HG02973 (cell line): ENCODE data around the gene BMERB1.

Experiments used
- ATAC-seq: cut with Tn5 transposase; IDR thresholded peaks from one replicate; pipeline ENCODE4 v1.9.1; 2021; ENCODE audit warnings: moderate library complexity; ENCODE audit not compliant: unreplicated experiment

The BMERB1 gene

GRCh38 chr16:15581127-15581815, 146.9 kb downstream of the BMERB1 start:
- no peak for ATAC-seq

- no peak for ATAC-seq
These were observed 149.1 kb downstream of the BMERB1 start for GRCh38 chr16:15583526-15583925.

DNA sequence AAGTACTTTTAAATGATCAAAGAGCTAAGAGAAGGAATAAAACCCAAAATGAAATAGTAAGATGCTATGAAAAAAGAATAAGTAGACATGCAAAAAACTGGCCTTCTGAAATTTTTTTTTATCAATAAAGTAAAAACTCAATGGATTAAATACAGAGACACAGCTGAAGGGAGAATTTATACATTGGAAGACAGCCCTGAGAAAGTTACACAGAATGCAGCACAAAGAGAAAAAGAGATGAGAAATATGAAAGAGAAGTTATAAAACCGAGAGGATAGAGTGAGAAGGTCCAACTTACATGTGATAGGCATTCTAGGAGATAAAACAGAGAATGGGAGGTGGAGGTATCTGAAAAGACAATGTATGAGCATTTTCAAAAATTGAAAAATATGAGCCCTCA, 151.6 kb downstream of the BMERB1 start:
- no peak for ATAC-seq

GRCh38 chr16:15586716-15587115, 152.3 kb downstream of the BMERB1 start:
- ATAC-seq = no peak

DNA sequence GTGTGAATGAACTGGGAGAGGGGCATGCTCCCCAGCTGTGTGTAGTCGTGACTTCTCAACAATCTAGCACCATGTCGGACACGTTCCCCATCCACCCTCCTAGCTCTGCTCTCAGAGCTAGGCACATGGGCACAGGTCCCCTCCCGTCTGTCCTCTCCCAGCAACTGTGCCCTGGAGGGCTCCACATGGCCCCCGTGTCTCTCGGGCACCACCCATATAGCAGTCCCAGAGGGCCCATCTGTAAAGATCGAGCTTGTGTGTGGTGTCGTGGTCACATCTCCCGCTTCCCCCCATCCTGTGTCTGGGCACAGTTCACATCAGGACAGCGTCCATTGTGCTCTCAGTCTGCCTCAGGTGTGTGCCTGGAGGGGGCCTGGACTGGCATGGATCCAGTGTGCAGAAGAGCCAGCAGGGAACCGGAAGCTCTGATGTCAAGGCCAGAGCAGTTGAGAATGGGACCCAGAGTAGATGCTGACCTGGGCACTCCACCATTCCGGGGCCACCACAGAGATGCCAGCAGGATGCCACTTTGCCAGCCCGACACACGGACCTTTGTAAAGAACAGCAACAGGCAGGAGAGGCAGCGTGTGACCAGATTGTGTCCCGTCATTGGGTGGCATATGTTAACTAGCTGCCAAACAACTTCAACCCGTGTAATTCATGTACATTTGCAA, 152.9 kb downstream of the BMERB1 start:
- no peak for ATAC-seq

- no peak for ATAC-seq
These were observed 157.9 kb downstream of the BMERB1 start for GRCh38 chr16:15592324-15592723.

- ATAC-seq = no peak
These were observed 158.8 kb downstream of the BMERB1 start for GRCh38 chr16:15593235-15593634.

GRCh38 chr16:15594711-15595320, 160.4 kb downstream of the BMERB1 start:
- no peak for ATAC-seq

DNA sequence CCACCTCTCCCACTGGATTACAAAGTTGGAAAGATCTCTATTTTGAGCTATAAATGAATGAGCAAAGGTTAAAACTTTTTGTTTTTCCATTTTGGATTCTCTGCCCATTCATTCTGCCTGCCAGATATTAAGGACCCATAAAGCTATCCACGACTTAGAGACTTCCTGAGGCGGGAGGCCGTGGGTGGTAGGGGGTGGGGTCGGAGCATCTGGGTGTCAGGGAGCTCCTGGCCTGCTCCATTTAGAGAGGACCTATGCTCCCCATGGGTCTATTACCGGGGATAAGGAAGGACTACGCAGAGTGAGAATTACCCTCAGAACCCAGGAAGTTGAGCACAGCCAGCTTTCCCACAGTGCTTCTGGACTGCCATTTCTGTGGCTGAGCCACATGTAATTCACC, 162.7 kb downstream of the BMERB1 start:
- no peak for ATAC-seq

GRCh38 chr16:15597822-15598647, 163.6 kb downstream of the BMERB1 start:
- ATAC-seq = no peak

DNA sequence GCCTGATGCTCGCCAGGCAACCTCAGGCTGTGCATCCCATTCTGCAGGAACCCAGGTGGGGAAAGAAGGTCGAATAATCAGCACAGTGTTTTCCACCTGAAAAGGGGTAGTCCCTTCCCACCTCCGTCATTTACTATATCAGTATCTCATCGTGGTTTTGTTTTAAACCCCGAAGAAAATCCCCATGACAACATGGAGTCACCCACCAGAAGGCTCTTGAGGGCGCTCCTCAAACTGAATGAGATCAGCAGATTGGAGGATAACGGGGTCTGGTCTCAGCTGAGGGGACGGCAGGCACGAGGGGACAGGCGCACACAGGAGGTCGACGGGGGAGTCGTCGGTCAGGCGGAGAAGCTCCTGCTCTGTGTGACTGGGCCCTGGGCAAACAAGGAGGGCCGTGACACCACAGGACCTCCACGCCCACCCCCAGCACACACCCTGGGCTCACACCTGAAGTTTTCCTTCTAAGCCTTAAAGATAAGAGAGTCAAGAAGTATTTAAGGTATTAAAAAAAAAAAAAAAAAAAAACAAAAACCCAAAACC, 164.3 kb downstream of the BMERB1 start:
- no peak for ATAC-seq

GRCh38 chr16:15599303-15600070, 165.1 kb downstream of the BMERB1 start:
- ATAC-seq = no peak

DNA sequence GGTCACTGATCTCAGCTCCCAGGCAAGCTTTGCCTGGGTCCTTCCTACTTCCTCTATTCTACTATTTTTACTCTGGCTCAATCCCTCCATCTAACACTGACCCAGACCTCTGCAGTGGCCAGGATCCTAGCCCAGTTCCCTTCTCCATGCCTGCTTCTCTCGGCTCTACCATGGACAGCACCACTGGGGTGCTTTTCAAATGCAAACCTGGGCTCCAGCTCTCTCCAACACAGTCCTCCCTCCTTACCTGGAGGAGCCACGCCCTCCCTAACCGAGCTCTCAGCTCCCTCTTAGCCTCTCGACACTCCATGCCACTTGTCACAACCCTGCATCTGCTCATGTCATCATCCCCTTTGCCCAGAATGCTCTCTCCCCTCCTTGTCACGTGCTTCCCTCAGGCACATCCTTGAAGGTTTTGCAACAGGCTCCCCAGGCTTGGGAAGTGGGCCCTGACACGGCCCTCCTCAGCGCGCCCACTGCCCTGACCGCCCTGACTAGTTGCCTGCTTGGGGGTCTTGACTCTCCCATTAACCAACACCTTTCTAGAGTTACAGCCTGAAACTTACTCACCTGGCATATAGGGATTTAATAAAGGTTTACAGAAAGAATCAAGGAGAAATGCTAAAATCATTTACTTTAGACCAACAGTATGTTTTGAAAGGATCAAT, 167.0 kb downstream of the BMERB1 start:
- ATAC-seq = no peak

GRCh38 chr16:15602285-15603044, 168.1 kb downstream of the BMERB1 start:
- no peak for ATAC-seq

DNA sequence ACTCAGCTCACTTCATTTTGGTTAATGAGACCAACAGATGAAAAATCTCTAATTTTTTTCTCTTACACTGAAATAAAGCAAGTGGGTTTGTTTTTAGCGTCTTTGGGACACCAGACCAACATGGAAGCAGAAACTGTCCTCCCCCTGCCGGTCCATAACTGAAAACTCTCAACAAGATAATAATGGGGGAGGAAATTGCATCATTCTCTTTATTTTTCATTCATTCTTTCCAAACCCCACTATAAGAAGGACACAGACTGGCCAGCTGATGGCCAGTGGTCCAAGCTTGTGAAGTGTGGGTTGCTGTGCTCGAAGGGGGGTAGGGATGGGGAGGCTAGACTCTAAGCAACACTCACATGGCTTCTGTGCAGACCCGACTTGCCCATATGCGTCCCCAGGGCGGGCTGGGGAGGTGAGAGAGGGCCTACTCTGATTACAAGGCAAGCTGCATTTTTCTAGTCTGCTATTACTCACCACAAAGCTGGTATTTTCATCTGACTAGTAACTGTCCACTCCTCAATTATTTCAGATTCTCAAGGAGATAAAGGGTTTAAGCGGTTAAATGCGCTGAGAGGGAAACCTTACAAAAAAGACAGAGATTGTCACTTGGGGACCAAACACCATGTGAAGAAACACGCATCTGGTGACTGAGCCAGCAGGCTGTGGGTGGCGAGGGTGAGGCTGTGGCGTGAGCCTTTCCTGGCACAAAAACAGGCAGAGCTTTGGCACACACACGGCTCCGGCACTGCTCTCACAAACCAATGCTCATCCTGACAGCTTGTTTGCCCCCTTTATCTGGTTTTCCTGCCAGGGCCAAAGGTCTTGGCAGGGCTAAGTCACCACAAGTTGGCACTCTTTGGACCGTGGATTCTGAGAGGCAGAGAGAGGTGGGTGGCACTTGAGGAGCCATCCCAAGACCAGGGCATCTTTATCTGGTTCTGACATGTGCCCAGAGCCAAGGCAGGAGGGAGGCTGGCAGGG, 170.4 kb downstream of the BMERB1 start:
- ATAC-seq = no peak

DNA sequence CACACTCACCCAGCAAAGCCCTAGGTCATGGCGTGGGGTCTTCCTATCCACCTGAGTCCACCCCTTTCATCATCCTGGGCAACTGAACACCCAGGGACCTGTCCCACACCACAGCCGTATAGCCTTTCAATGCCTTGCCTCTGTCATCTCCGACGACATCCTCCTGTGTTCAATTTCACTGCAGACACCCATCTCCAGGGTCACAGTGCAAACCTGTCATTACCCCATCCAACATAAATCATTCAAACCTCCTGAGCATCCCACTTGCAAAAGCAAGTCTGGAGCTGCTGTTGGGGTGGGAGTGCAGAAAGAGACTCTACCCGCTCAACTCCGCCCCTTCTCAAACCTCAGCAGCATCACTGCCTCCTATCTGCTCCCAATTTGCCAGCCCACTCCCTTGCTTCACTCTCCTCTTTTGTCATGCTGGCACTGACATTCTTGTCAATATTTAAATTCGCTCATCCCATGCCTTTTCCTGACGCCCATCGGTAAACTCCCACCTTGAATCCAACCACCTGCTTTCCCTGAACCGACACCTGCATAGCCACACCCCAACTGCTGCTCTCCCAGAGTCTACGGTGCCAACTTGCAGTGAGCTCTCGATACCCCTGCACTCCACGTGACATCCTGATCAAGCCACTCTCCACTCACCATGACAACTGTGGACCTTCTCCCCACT, 171.6 kb downstream of the BMERB1 start:
- no peak for ATAC-seq

- no peak for ATAC-seq
These were observed 172.3 kb downstream of the BMERB1 start for GRCh38 chr16:15606518-15607220.
